Central memory CD4-positive, alpha-beta T cell (primary cell): ENCODE results near the gene OR10G8.
"Not testable (repeated sequence)": the region's sequence is repeated elsewhere in the genome, so short reads cannot be mapped to it uniquely, and the experiment has no call there.

Experiments
- DNase-seq: peaks from one replicate; pipeline ENCODE4 v3.0.0; 2022
- total RNA-seq, 3 experiments: gene quantifications; one replicate each; lab custom pipeline; 2026; lab: John Stamatoyannopoulos, UW

Gene OR10G8, protein sequence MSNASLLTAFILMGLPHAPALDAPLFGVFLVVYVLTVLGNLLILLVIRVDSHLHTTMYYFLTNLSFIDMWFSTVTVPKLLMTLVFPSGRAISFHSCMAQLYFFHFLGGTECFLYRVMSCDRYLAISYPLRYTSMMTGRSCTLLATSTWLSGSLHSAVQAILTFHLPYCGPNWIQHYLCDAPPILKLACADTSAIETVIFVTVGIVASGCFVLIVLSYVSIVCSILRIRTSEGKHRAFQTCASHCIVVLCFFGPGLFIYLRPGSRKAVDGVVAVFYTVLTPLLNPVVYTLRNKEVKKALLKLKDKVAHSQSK
- total RNA-seq = 0 reads per million in 3 experiments

- no peak for DNase-seq
Observed at GRCh38 chr11:124026498-124026897, at the start of gene OR10G8. Gene OR10G8, plus strand, starts transcription at chr11:124026798. Its CDS starts 2,825 bp downstream, at chr11:124029623.

GRCh38 chr11:123977731-123978347 is 48.8 kb upstream of the OR10G8 start, which contains the start of gene OR10S1:
Gene OR10S1, minus strand, starts transcription at chr11:123977781. Its CDS starts 117 bp downstream, at chr11:123977664.
- no peak for DNase-seq

DNA sequence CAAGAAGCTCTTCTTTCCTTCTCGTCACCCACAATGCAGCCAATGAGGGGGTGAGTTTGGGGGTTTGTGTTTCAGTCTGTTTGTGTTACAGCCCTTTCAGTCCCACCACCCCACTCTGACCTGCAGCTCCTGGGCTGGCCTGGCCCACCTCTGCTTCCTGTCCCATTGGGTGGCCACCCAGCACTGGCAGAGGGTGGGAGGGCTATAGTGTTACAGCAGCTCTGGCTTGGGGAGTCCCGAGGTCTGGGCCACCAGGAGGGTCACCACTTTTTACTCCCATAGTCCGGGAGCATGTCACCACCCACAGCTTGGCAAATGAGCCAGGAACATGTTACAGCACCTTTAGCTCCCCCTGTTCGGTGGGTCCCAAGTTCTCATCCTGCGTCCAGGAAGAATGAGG is 47.3 kb upstream of the OR10G8 start:
- DNase-seq = no peak

GRCh38 chr11:123995119-123995518 is 31.5 kb upstream of the OR10G8 start, which contains the start of gene OR10G6:
Gene OR10G6, minus strand, starts transcription at chr11:123995161. Its CDS starts 0 bp downstream, at chr11:123995161.
- no peak for DNase-seq

DNA sequence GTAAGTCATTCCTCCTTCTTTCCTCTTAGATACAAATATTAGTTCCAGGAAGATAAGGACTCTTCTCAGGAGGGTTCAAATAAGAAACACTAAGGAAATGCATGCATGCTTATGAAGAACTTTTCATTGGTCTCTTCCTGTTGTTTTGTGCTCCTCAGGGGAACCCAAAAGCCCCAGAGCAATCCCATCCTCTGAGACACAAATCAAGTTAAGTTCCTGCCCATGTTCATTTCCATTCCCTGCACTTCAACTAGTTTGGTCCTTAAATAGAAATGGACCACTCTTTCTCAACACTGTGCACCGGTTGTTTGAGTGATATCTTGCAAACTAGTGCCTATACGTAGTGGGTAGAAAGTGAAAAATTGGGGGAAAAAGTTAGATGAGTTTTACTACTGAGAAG is 13.9 kb upstream of the OR10G8 start, which contains the start of gene OR10G4:
Gene OR10G4, plus strand, starts transcription at position 301 of the 400 bp plus-strand sequence. CDS start 2,578 bp downstream, outside the sequence.
- no peak for DNase-seq

GRCh38 chr11:124015837-124016236 is 10.8 kb upstream of the OR10G8 start:
- not testable (repeated sequence) for DNase-seq

DNA sequence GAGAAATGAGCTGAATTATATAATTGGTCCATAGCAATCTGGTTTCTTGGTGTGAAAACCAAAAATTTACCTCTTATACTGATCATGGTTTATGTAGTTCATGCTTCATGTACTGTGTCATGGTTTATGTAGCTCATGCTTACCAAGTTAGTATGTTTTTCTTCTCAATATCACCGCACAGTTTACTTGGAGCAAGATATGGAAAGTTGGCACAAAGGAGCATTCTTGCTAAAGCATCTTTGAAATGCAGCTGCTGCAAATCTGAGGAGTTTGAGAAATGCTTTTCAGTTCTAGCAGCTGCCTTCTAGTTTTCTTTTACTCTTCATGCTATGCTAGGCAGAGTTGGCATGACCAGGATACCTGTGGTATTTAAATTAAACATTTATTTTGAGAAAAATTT is 10.1 kb downstream of the OR10G8 start:
- no peak for DNase-seq

- no peak for DNase-seq
Observed at GRCh38 chr11:124039557-124039956, 13.0 kb downstream of the OR10G8 start.

- no peak for DNase-seq
Observed at GRCh38 chr11:124041254-124041653, 14.7 kb downstream of the OR10G8 start, which contains the start of gene OR10G7. Gene OR10G7, minus strand, starts transcription at chr11:124041325. Its CDS starts 2,324 bp downstream, at chr11:124039001.

GRCh38 chr11:124043420-124043819 is 16.8 kb downstream of the OR10G8 start:
- no peak for DNase-seq

- no peak for DNase-seq
Observed at GRCh38 chr11:124050748-124051147, 24.1 kb downstream of the OR10G8 start.

DNA sequence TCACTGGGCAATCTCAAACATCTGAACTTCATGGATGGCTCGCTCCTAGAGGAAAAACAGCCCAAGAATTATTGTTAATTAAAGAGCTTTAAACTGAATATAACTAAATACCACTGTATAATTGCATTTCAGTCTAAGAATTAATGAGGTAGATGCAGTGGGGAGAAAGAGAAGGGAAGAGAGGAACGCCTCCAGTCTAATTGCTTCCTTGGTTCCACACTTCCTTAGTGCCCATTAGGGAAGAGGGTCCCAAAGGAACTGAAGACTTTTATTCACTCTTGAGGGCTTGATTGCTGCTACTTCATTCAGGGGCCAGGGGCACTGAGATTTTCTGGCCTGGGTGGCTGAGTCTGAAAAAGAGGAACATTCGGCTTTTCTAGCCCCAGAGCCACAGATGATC is 26.4 kb downstream of the OR10G8 start:
- no peak for DNase-seq

- no peak for DNase-seq
Observed at GRCh38 chr11:124068601-124069110, 42.1 kb downstream of the OR10G8 start.

DNA sequence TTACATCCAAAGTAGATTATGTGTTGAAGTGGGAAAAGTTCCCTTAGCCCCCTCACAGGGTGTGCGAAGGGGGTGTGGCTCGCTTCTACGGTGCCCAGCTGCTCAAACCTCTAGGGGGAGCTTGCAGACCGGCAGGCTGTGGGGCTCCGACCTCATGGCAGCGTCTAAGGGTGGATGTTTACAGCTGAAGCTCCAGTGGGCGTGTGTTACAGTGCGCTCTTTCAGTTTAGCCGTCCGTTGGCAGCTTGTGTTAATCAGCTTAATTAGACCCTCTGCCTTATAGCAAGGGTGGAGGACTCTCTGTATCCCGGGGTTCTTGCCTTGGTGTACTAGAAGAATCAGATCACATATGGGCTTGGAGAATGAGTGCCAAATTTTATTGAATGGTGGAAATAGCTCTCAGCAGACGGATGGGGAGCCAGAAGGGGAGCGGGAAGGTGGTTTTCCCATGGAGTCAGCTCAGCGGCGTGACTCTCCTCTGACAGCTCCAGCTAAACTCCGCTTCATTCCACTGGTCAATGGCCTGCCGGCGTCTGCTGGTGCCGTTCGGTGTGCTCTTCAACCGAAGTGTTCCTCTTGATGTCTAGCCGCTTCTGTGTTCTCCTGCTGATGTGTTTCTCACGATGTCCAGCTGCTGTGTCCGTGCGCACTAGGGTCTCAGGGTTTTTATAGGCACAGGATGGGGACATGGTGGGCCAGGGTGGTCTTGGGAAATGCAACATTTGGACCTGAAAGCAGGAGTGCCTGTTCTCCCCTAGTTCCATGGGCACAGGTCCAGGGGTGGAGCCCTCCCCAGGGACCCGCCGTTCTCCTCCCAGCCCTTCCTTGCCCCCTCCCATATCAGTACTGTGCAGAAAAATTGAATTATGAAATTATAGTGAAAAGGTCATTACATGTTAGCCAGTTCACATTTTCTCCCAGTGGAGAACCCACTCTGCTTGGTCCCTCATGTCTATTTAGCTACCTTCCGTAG is 43.1 kb downstream of the OR10G8 start:
- DNase-seq = no peak

DNA sequence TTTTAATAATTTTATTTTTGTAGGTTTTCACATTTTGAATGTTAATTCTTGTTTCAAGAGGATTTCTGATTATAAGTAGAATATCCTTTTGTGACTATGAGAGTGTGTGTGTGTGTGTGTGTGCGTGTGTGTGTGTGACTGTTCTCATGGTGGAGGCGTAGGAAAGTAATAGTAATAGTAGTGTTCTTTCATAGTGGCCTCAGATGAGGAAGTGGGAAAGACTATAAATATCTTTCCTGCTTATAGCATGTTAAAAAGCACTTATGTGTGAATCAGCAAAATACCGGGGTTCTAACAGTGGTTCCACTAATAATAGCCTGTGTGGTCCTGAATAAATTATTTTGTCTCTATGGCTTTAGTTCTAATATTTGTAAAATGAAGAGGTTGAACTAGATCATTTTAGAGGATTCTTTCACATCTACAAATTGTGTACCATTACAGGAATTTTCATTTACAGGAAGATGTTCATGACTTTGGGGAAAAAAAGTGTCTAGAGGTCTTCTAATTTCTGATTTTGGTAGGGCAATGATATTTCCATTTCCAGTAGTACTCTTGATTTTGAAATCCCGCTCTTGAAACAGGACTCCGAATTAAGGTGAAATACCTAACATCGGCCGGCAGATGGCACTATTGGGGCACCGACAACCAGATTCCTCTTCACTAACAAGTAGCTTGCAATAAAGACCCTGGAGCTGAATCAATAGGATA is 44.5 kb downstream of the OR10G8 start:
- peak; percentile 45 for DNase-seq

- no peak for DNase-seq
Observed at GRCh38 chr11:124071623-124071948, 45.0 kb downstream of the OR10G8 start.

GRCh38 chr11:124072147-124072546 is 45.5 kb downstream of the OR10G8 start:
- no peak for DNase-seq

- DNase-seq = no peak
Observed at GRCh38 chr11:124074554-124074953, 48.0 kb downstream of the OR10G8 start.

- DNase-seq = no peak
Observed at GRCh38 chr11:124075492-124075840, 48.9 kb downstream of the OR10G8 start.

DNA sequence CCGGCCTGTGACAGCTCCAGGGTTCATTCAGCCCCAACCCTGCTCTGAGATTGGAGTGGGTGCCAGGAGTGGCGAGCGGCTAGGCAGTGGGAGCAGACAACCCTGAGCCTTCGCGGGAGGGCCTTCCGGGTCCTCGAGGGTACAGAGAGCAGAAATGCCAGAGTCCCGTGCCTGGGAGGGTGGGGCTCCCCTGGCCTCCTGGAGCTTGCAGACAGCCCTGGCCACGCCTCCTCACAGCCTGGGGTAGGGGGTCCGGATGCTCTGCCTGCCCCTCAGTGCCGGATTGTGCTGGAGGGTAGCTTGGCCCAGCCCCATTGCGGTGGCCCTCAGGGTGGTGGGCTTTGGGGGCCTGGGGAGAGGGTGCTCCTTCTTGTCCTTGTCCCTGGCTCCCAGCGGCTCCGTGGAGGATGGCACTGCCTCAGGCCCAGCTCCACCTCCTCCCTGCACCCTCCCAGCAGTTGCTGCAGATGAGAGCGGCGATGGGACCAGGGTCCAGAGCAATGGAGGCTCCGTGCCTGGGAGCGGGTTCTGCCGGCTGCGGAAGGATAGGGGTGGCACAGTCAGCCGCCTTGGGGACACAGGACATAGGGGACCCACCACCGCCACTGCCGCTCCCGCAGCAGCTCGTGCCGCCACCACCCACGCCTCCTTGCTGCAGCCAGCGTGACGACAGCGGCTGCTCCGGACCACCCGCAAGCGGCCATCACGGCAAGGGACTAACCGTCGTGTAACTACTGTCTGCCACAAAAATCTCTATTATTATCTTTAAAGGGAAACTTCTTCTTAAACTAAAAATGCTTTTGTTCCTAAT is 49.4 kb downstream of the OR10G8 start:
- DNase-seq = peak; percentile 4

- no peak for DNase-seq
Observed at GRCh38 chr11:124077266-124077665, 50.7 kb downstream of the OR10G8 start.
